ENCODE data around the gene CDCA3.

The CDCA3 gene

GRCh38 chr12:6840761-6841515 is 10.1 kb downstream of the CDCA3 start, which contains the start of gene GNB3:
TSS of gene GNB3 (plus strand) at chr12:6840925. CDS start at chr12:6841288, 363 bp downstream.
- Mint-ChIP-seq H3K27me3 (no peaks in the 10 kb centered on the region), H3K4me3 (no peak within 1 kb of the TSS)
- no peak for DNase-seq

GRCh38 chr12:6840330-6840729 is 10.8 kb downstream of the CDCA3 start:
- Mint-ChIP-seq H3K9me3 (no peaks in the 10 kb centered on the region), H3K27me3 (no peaks in the 10 kb centered on the region), H3K27ac (no peak overlapping the region), H3K4me3 (no peak overlapping the region), H3K4me1 (ENCODE audit: low read depth in 2 of 2) (peaks cover 0 to 3% of the 10 kb centered on the region in 2 donors), H3K36me3 (ENCODE audit: insufficient read depth) (peaks cover 3% of the 10 kb centered on the region)
- DNase-seq (no peak), ATAC-seq (replicated peaks) (no peak)

More at GRCh38 chr12:6840761-6841515, 10.1 kb downstream of the CDCA3 start, which contains the start of gene GNB3:
- H3K36me3 Mint-ChIP-seq (ENCODE audit: insufficient read depth): peaks cover 3% of the 10 kb centered on the region
- H3K9me3 Mint-ChIP-seq: no peaks in the 10 kb centered on the region
- no peak within 1 kb of the TSS for H3K27ac Mint-ChIP-seq
- no peak for ATAC-seq (replicated peaks)
- no peaks in the 10 kb centered on the region for H3K4me1 Mint-ChIP-seq (ENCODE audit: low read depth in 2 of 2)

- Mint-ChIP-seq H3K27me3 (no peaks in the 10 kb centered on the region), H3K27ac (no peak overlapping the region), H3K36me3 (ENCODE audit: insufficient read depth) (peaks cover 3% of the 10 kb centered on the region), H3K9me3 (no peaks in the 10 kb centered on the region), H3K4me1 (ENCODE audit: low read depth in 2 of 2) (peaks cover 0 to 3% of the 10 kb centered on the region in 2 donors), H3K4me3 (no peak overlapping the region)
- no peak for ATAC-seq (replicated peaks)
- DNase-seq: no peak
Measured at GRCh38 chr12:6839482-6840201, 11.4 kb downstream of the CDCA3 start.

- peaks cover 3% of the 10 kb centered on the region for H3K36me3 Mint-ChIP-seq (ENCODE audit: insufficient read depth)
- H3K27me3 Mint-ChIP-seq: no peaks in the 10 kb centered on the region
- no peak overlapping the region for H3K27ac Mint-ChIP-seq
- H3K4me3 Mint-ChIP-seq: no peak overlapping the region
- ATAC-seq (replicated peaks) (no peak), DNase-seq (no peak)
- H3K4me1 Mint-ChIP-seq (ENCODE audit: low read depth in 2 of 2): peaks cover 0 to 3% of the 10 kb centered on the region in 2 donors
- no peaks in the 10 kb centered on the region for H3K9me3 Mint-ChIP-seq
Measured at GRCh38 chr12:6838854-6839253, 12.2 kb downstream of the CDCA3 start.

- Mint-ChIP-seq H3K9me3 (no peaks in the 10 kb centered on the region), H3K36me3 (ENCODE audit: insufficient read depth) (peaks cover 3% of the 10 kb centered on the region), H3K4me1 (ENCODE audit: low read depth in 2 of 2) (peaks cover 0 to 3% of the 10 kb centered on the region in 2 donors), H3K27ac (no peak overlapping the region), H3K27me3 (no peaks in the 10 kb centered on the region), H3K4me3 (no peak overlapping the region)
- DNase-seq (no peak), ATAC-seq (replicated peaks) (no peak)
Measured at GRCh38 chr12:6837370-6838060, 13.6 kb downstream of the CDCA3 start.

- H3K4me3 Mint-ChIP-seq: no peak overlapping the region
- ATAC-seq (replicated peaks) (no peak), DNase-seq (no peak)
- peaks cover 3% of the 10 kb centered on the region for H3K36me3 Mint-ChIP-seq (ENCODE audit: insufficient read depth)
- peaks cover 0 to 1% of the 10 kb centered on the region in 2 donors for H3K27me3 Mint-ChIP-seq
- H3K9me3 Mint-ChIP-seq: no peaks in the 10 kb centered on the region
- peaks cover 0 to 3% of the 10 kb centered on the region in 2 donors for H3K4me1 Mint-ChIP-seq (ENCODE audit: low read depth in 2 of 2)
- H3K27ac Mint-ChIP-seq: no peak overlapping the region
Measured at GRCh38 chr12:6836851-6837250, 14.2 kb downstream of the CDCA3 start.

GRCh38 chr12:6834873-6835272 is 16.2 kb downstream of the CDCA3 start:
- H3K9me3 Mint-ChIP-seq: no peaks in the 10 kb centered on the region
- H3K27me3 Mint-ChIP-seq: peaks cover 0 to 21% of the 10 kb centered on the region in 2 donors
- no peak overlapping the region for H3K4me3 Mint-ChIP-seq
- peaks cover 0 to 6% of the 10 kb centered on the region in 2 donors for H3K4me1 Mint-ChIP-seq (ENCODE audit: low read depth in 2 of 2)
- peaks cover 3% of the 10 kb centered on the region for H3K36me3 Mint-ChIP-seq (ENCODE audit: insufficient read depth)
- DNase-seq: no peak
- no peak for ATAC-seq (replicated peaks)
- H3K27ac Mint-ChIP-seq: no peak overlapping the region

- Mint-ChIP-seq H3K27me3 (peaks cover 3 to 25% of the 10 kb centered on the region in 2 donors), H3K4me1 (ENCODE audit: low read depth in 2 of 2) (peaks cover 4 to 10% of the 10 kb centered on the region in 2 donors), H3K27ac (no peak overlapping the region), H3K9me3 (no peaks in the 10 kb centered on the region), H3K4me3 (no peak overlapping the region), H3K36me3 (ENCODE audit: insufficient read depth) (peaks cover 6% of the 10 kb centered on the region)
- no peak for ATAC-seq (replicated peaks)
- DNase-seq: no peak
Measured at GRCh38 chr12:6834254-6834653, 16.8 kb downstream of the CDCA3 start.

- Mint-ChIP-seq H3K9me3 (no peaks in the 10 kb centered on the region), H3K36me3 (ENCODE audit: insufficient read depth) (peaks cover 8% of the 10 kb centered on the region), H3K4me1 (ENCODE audit: low read depth in 2 of 2) (peaks cover 9 to 15% of the 10 kb centered on the region in 2 donors), H3K27ac (no peak overlapping the region), H3K4me3 (no peak overlapping the region), H3K27me3 (peaks cover 7 to 33% of the 10 kb centered on the region in 2 donors)
- no peak for ATAC-seq (replicated peaks)
- DNase-seq: no peak
Measured at GRCh38 chr12:6833189-6833890, 17.7 kb downstream of the CDCA3 start.

GRCh38 chr12:6832125-6832524 is 19.0 kb downstream of the CDCA3 start:
- Mint-ChIP-seq H3K9me3 (no peaks in the 10 kb centered on the region), H3K4me1 (ENCODE audit: low read depth in 2 of 2) (peaks cover 18 to 22% of the 10 kb centered on the region in 2 donors), H3K4me3 (no peak overlapping the region), H3K27ac (no peak overlapping the region), H3K36me3 (ENCODE audit: insufficient read depth) (peaks cover 8% of the 10 kb centered on the region), H3K27me3 (peaks cover 18 to 45% of the 10 kb centered on the region in 2 donors)
- DNase-seq: no peak
- no peak for ATAC-seq (replicated peaks)

- H3K27me3 Mint-ChIP-seq: peaks cover 24 to 51% of the 10 kb centered on the region in 2 donors
- no peaks in the 10 kb centered on the region for H3K9me3 Mint-ChIP-seq
- DNase-seq: no peak
- no peak overlapping the region for H3K4me3 Mint-ChIP-seq
- peaks cover 19 to 22% of the 10 kb centered on the region in 2 donors for H3K4me1 Mint-ChIP-seq (ENCODE audit: low read depth in 2 of 2)
- ATAC-seq (replicated peaks): no peak
- H3K27ac Mint-ChIP-seq: no peak overlapping the region
- peaks cover 8% of the 10 kb centered on the region for H3K36me3 Mint-ChIP-seq (ENCODE audit: insufficient read depth)
Measured at GRCh38 chr12:6831450-6831995, 19.6 kb downstream of the CDCA3 start.

GRCh38 chr12:6830999-6831398 is 20.1 kb downstream of the CDCA3 start:
- Mint-ChIP-seq H3K9me3 (no peaks in the 10 kb centered on the region), H3K27me3 (peaks cover 29 to 56% of the 10 kb centered on the region in 2 donors), H3K4me1 (ENCODE audit: low read depth in 2 of 2) (peaks cover 19 to 22% of the 10 kb centered on the region in 2 donors), H3K27ac (no peak overlapping the region), H3K36me3 (ENCODE audit: insufficient read depth) (peaks cover 5% of the 10 kb centered on the region), H3K4me3 (no peak overlapping the region)
- DNase-seq (no peak), ATAC-seq (replicated peaks) (no peak)
